Peyer's patch (tissue), 4 donors: ENCODE data around the gene METTL1.

Experiments used
- POLR2A ChIP-seq, 2 donors: fragments of 450-650 bp; IDR thresholded peaks; one replicate each; pipeline ENCODE4 v1.5.1; 2017; ENCODE audit warnings: antibody characterized with exemption in 2 of 2, mild to moderate bottlenecking in 2 of 2, moderate library complexity in 2 of 2
- TF ChIP-seq, protein P1 (sequence below), 6 experiments: fragments of 450-650 bp in 4 of 6; fragments of 200-600 bp in 2 of 6; sonication (generic) in 1 of 6; IDR thresholded peaks; one replicate each; pipeline ENCODE4 v1.5.1; 2017 to 2019; ENCODE audit warnings: antibody characterized with exemption in 6 of 6, mild to moderate bottlenecking in 3 of 6, moderate library complexity in 1 of 6

DNA sequence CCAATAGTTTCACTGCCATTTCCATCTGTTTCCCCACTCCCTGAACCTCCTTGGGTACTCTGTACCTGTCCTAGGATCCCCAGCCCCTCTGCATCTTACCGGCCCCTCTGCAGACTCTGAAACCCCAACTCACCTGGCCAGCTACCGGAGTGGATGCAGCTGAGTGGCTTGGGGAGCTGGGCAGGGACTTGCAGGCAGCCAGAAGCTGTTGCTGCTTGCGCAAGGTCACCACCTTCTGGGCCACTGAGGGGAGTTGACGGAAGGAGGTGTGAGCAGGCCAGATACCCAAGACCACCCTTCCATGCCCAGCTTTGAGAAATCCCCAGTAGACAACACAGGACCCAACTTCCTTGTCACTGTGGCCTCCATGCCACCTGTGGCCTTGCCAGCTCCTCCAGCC is 39.6 kb downstream of the METTL1 start:
- TF ChIP-seq, protein P1, sequence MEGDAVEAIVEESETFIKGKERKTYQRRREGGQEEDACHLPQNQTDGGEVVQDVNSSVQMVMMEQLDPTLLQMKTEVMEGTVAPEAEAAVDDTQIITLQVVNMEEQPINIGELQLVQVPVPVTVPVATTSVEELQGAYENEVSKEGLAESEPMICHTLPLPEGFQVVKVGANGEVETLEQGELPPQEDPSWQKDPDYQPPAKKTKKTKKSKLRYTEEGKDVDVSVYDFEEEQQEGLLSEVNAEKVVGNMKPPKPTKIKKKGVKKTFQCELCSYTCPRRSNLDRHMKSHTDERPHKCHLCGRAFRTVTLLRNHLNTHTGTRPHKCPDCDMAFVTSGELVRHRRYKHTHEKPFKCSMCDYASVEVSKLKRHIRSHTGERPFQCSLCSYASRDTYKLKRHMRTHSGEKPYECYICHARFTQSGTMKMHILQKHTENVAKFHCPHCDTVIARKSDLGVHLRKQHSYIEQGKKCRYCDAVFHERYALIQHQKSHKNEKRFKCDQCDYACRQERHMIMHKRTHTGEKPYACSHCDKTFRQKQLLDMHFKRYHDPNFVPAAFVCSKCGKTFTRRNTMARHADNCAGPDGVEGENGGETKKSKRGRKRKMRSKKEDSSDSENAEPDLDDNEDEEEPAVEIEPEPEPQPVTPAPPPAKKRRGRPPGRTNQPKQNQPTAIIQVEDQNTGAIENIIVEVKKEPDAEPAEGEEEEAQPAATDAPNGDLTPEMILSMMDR (IDR thresholded peaks at IDR 0.05): no peak
- TF ChIP-seq POLR2A (IDR thresholded peaks at IDR 0.05): no peak
